ENCODE measurements around the gene PAPOLB.

DNA sequence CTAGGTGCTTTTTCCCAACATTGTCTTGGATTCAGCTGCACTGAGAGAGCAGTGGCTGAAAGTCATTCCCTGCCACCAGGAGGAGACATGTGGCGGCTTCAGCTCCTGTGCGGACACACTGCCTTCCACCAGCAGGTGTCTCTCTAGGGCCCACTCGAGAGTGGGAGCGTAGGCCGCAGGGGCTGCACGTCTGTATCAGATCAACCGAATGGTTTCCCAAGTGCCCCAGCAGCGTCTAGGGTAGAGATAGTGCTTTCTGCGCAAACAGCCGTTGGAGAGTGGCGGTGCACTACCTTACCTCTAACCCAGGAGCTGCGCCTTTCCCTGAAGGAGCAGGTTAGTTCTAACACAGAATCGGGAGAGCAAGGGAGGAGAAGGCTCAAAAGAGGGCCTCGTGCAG, 31.7 kb downstream of the PAPOLB start:
- TF ChIP-seq FOXK2 (IDR thresholded peaks at IDR 0.05) (no peak), SP1 (IDR thresholded peaks at IDR 0.05) (no peak), BHLHE40 (IDR thresholded peaks at IDR 0.05; ENCODE audit: borderline replicate concordance) (no peak), TARDBP (IDR thresholded peaks at IDR 0.05) (no peak), SUZ12 (IDR thresholded peaks at IDR 0.05) (no peak)
